ENCODE measurements around the gene COPE.

COPE gene

GRCh38 chr19:18865973-18866799 is 53.0 kb downstream of the COPE start:
- DNase-seq, result peak; percentile 15

GRCh38 chr19:18865106-18865972 is 53.8 kb downstream of the COPE start:
- no peak for DNase-seq

- DNase-seq, result no peak
Measured at GRCh38 chr19:18863843-18864362, 55.3 kb downstream of the COPE start.

- DNase-seq, result no peak
Measured at GRCh38 chr19:18862976-18863842, 56.0 kb downstream of the COPE start.

GRCh38 chr19:18861917-18862316 is 57.3 kb downstream of the COPE start:
- no peak for DNase-seq

GRCh38 chr19:18861235-18861634 is 58.0 kb downstream of the COPE start:
- no peak for DNase-seq

GRCh38 chr19:18860725-18861124 is 58.5 kb downstream of the COPE start:
- DNase-seq, result no peak

- no peak for DNase-seq
Measured at GRCh38 chr19:18860302-18860700, 58.9 kb downstream of the COPE start.

- DNase-seq, result no peak
Measured at GRCh38 chr19:18859676-18860301, 59.4 kb downstream of the COPE start.

- no peak for DNase-seq
Measured at GRCh38 chr19:18858906-18859646, 60.1 kb downstream of the COPE start.

- no peak for DNase-seq
Measured at GRCh38 chr19:18857223-18857622, 62.0 kb downstream of the COPE start.

- DNase-seq, result no peak
Measured at GRCh38 chr19:18856385-18857126, 62.6 kb downstream of the COPE start.

- no peak for DNase-seq
Measured at GRCh38 chr19:18855647-18856384, 63.4 kb downstream of the COPE start.

- no peak for DNase-seq
Measured at GRCh38 chr19:18854982-18855381, 64.2 kb downstream of the COPE start.

- no peak for DNase-seq
Measured at GRCh38 chr19:18853755-18854427, 65.3 kb downstream of the COPE start.

- DNase-seq, result no peak
Measured at GRCh38 chr19:18852648-18853047, 66.5 kb downstream of the COPE start.

GRCh38 chr19:18851673-18852325 is 67.4 kb downstream of the COPE start:
- no peak for DNase-seq

- no peak for DNase-seq
Measured at GRCh38 chr19:18850471-18851375, 68.5 kb downstream of the COPE start.

Data from NCI-H1092 treated with DMSO at 0.1 percent for 48 hours (cell line).